GM19438 (cell line): ENCODE results near the gene ARSI.

Experiments used
- ATAC-seq: cut with Tn5 transposase; IDR thresholded peaks from one replicate; pipeline ENCODE4 v1.9.1; 2021; ENCODE audit warnings: low read depth; ENCODE audit not compliant: unreplicated experiment

Gene ARSI

GRCh38 chr5:150271296-150271692 lies 31.4 kb downstream of the ARSI start:
- ATAC-seq: no peak

DNA sequence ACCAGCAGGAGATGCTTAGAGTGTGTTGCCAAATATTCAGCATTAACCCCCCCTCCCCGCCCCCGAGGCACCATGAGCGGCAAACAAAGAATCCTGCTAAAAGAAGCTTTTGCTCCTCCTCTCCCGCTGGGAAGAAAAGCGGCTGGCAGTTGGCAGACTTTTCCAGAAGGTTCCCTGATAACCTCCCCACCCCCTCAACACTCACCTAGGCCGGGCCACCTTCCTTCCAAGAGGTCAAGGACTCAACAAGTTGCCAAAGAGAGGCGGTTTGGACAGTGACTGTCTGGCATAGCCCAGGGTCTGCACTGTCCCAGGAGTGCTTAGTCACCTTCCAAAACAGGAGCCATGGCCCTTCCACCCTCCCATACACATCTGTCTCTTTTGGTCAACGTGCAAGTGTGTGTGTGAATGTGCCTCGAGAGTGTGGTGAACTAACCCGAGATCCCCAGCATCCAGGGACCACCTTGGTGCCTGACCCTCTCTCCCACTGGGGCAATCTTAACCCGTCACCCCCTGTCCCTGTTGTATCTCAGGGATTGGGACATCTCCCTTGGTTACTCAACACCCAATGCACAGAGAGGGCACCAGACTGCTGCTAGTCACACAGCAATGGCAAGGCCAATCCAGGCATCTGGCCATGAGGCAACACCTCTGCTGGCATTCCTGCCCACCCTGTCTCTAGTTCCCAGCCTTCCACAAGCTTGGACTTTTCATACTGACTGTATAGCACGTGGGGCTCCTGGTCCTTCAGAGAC lies 32.0 kb downstream of the ARSI start:
- no peak for ATAC-seq

GRCh38 chr5:150266871-150267291 lies 35.8 kb downstream of the ARSI start:
- no peak for ATAC-seq

DNA sequence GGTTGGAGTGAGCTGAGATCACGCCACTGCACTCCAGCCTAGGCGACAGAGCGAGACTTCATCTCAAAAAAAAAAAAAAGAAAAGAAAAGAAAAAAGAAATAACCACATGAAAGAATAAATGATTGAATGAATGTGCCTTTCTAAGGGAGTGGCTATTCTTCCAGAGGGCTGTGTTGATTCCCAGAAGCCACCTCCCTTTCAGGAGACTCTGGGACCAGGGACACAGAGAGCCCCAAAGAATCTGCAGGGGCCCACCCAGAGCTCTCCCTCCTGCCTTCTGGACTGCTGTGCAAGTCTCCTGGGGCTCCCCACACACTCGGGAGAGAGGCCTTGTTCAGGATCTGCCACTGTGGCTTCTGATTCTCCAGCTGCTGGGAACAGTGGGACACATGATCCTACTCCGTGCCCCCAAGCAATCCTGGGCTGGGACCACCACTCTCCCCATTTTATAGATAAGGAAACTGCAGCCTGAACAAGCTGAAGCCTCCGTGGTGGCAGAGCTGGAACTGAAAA lies 36.8 kb downstream of the ARSI start:
- ATAC-seq: no peak

DNA sequence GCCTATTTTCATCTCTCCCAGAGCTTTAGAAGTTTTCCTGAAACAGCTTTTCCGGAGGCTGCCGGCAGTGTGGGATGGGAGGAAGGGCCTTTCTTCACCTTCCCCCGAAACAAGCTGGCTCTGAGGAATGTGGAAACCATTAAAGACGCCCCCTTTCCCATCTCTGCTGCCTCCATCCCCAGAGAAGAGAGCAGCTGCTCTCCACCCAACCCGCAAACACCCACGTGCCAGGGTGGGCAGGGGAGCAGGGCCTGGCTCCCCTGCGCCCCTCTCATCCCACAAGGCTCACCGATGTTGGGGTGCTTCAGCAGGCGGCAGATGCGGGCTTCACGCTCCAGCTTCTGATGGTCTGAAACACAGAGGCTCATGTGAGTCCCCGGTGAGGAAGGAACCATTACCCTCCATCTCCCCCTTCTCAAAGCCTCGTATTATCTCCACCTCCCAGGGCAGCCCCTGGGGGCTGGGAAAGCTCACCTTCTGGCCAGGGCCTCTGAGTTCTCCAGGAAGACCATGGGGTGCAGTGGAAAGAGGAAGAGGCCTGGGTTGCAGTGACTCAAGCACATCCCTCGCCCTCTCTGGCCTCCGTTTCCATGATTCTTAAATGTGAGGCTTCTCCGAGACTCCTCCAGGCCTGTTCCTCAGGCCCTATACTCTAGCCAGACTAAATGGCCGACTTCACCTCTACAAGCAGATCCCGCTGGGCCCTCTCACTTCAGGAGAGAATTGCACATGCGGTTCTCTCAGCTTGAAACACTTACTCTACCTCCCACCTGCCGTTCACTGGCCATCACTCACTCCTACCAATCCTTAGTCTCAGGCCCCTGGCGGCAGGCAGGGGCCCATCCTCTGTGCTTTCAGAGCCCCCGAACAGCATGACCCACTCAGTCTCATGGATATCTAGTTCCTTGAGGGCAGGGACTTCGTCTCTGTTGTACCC lies 37.8 kb downstream of the ARSI start:
- ATAC-seq: no peak

GRCh38 chr5:150263801-150264621 lies 38.7 kb downstream of the ARSI start:
- ATAC-seq: no peak

DNA sequence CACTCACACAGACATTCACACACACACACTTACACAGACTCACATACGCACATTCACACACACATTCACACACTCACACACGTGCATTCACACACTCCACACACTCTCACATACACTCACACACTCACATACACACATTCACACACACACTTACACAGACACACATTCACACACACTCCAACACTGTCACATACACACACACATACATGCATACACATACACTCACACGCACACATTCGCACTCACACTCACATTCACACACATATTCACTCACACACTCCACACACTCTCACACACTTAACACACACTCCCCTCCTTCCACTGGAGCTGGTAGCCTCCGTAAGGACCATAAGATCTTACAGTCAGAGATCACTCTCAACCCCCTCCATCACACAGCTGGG lies 39.3 kb downstream of the ARSI start:
- no peak for ATAC-seq

GRCh38 chr5:150262502-150262901 lies 40.2 kb downstream of the ARSI start:
- no peak for ATAC-seq

GRCh38 chr5:150261231-150261630 lies 41.5 kb downstream of the ARSI start:
- no peak for ATAC-seq

DNA sequence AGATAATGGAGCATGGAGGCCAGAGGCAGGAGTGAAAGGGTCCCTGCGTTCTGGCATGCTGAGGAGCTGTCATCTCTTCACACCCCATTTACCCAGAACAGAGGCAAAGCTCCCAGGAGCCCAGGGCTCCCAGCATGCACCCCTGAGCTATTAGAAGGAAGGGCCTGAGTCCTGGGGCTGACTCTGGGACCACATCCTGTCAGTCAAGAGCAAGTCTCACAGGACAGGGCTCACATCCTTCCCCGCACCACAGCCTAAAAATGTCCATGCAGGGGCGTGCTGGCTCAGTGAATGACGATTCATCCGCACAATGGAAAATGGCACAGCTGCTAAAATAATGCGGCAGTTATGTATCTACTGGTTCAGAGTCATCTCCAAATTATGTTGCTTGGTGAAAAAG lies 44.6 kb downstream of the ARSI start:
- ATAC-seq: no peak

DNA sequence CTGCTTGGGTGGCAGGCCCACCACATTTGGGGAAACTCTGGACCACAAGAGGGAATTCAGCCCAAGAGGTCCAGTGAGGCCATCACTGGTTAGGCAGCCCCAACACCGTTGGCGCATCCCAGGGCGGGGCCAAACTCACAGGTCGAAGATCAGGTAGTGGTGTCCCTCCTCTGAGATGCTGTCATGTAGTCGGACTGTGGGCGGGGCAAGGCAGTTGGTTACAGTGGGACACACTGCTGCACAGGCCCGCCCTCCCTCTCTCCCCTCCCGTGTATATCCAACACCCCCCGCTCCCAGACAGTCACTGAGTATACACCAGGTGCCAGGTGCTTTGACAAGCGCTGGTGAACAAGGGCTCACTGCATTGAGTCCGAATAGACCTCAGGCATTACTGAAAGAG lies 45.3 kb downstream of the ARSI start:
- ATAC-seq: no peak

DNA sequence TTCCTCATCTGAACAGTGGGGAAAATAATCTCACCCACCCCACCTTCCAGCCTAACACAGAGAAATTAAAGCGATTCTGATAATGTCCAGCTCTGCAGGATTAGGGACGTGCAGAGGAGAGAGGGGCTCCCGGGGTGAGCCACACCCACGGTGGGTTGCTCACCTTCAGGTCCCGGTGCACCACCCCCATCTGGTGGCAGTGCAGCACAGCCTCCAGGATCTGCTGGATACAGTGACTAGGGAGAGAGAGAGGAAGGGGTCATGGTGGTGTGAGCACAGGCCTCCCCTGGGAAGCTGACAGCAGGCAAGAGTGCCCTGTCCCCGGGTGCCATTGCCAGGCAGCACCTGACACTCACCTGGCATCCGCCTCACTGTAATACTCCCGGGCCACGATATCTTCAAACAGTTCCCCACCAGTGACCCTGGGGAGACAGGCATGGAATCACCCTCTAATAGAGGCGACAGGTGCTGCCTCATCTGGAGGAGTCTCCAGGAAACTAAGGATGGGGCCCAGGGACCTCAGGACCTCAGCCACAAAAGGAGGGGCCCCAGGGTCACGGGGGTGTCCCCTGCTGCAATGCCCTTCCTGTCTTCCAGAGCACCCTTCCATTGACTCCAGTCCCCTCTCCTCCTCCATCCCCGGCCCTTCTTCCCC lies 46.2 kb downstream of the ARSI start:
- ATAC-seq: no peak

DNA sequence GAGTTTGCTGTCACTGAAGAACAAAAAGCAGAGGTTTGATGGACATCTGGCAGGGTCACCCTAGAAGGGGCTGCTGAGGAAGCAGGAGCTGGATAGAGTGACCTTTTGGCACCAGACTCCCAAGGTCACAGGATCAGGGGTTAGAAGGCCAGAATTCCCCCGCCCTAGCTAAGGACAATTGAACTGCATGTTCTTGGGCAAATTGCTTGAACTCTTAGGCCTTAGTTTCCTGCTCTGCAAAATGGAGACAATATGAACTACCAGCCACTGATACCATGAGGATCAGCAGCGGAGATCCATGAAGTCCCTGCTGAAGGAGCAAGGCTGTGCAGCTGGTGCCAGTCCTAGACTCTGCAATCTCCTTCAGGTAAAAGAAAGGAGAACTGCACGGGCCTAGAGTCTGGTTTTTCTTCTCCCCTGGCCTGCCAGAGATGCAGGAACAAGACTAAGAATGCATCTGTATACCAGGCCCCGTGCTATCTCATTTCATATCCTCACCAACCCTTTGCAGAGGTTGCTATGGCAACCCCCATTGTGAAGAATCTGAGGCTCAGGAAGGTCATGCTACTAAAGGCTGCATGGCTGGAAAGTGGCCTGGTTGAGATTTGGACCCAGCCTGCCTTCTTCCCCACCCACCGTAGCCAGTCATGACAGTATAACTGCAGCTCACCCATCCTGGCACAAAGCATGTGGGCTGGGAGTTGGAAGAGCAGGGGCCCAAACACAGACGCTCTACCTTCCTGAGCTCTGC lies 46.9 kb downstream of the ARSI start:
- no peak for ATAC-seq

DNA sequence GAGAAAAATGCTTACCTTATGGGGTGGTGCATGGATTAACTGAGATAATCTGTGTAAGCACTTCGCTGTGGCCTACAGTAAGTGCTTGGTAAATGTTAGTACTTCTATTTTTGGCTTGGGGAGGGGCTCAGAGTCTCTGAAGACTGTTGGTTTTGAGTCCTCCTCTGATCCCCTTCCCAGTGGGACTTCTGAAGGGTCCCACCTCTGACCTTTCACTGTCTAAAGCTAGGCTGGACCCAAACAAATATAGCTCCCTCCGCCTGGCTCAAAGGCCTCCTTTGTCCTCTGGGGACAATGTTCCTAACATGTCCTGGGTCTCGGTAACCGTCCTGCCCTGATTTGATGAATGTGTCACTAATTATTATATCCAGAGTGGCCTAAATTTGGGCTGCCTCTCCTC lies 47.9 kb downstream of the ARSI start:
- ATAC-seq: no peak

DNA sequence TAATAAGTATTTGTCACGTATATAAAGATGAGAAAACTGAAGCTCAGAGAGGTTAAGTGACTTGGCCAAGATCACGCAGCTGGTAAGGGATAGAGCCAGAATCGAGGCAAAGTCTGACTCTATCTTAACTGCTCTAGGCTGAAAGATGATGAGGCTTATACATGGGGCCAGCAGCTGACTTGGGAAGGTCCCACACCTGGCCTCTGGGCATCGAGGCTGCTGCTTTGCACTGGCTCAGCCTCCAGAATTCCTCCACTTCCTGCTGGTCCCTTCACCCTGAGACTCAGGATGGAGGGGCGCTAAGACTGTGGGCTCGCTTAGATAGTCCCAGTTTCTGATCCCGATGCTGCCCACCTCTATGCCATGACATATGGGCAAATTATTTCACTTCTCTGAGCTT lies 48.3 kb downstream of the ARSI start:
- no peak for ATAC-seq

DNA sequence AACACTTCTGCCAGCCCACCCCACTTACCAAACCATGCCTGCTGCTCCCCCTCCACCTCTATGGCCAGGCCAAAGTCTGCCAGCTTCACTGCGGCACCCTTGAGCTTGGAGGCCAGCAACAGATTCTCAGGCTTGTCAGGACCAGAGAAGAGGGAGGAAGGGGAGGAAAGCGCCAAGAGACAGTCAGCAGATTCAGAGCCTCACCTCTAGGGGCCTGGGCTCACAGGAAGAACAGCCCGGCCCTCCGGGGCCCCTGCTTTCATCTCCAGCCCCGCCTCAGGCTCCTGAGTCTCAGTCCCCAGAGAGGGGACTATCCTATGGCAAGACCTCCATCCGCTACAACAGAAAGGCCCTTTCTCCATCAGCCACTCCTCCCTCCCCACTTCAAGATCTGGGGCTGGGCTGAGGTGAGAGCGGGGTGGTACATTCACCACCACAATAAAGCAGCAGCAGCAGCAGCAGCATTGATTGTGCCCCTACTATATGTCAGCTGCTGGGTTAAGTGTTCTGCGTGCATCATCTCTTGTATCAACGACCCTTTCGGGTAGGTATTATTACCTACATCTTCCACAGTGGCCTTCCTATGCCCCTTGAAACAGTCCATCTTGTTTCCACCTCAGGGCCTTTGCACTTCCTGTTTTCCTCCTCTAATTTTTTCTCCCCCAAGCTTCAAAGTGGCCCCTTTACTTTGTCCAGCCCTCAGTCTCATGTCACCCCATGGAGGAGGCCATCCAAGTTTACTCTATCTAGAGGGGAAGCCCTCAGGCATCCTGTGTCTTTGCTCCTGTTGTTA lies 49.1 kb downstream of the ARSI start:
- ATAC-seq: no peak

DNA sequence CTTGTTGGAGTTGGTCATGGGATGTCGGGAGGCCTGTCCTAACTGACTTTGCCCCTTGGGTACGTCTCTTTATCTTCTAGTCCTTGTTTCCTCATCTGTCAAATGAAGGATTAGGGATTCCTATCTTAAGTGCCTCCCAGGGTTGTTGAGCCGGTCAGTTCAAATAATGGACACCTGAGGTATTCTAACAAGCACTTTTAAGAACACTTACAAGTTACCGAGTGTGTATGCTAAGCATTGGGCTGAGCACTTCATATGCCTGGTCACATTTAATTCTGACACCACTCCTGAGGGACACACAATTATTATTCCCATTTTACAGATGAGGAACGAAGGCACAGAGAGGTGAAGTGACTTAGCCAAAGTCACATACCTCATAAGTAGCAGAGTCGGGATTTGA lies 50.2 kb downstream of the ARSI start:
- ATAC-seq: no peak

GRCh38 chr5:150251504-150251903 lies 51.2 kb downstream of the ARSI start:
- no peak for ATAC-seq

- ATAC-seq: no peak
Measured at GRCh38 chr5:150249744-150250143, 53.0 kb downstream of the ARSI start.
